BLaER1 (cell line): Measurements from ENCODE around the gene KCNQ4.
A peak's percentile ranks its signal among the peaks of the same experiment; 100 is the strongest.

Source experiments
- H3K27ac ChIP-seq: shearing (Covaris generic); formaldehyde crosslinking; 2 replicates; pipeline ENCODE4 v1.8.1; 2022
- H3K27me3 ChIP-seq: shearing (Covaris generic); formaldehyde crosslinking; 2 replicates; pipeline ENCODE4 v1.8.1; 2022
- H3K36me3 ChIP-seq: shearing (Covaris generic); formaldehyde crosslinking; 2 replicates; pipeline ENCODE4 v1.8.1; 2022
- H3K4me1 ChIP-seq: shearing (Covaris generic); formaldehyde crosslinking; 2 replicates; pipeline ENCODE4 v1.8.1; 2022
- H3K4me2 ChIP-seq: shearing (Covaris generic); formaldehyde crosslinking; 2 replicates; pipeline ENCODE4 v1.8.1; 2022
- H3K4me3 ChIP-seq: shearing (Covaris generic); formaldehyde crosslinking; 2 replicates; pipeline ENCODE4 v1.8.1; 2022
- H3K9ac ChIP-seq: shearing (Covaris generic); formaldehyde crosslinking; 2 replicates; pipeline ENCODE4 v1.8.1; 2022
- H3K9me3 ChIP-seq: shearing (Covaris generic); formaldehyde crosslinking; 2 replicates; pipeline ENCODE4 v1.8.1; 2022
- H4K20me1 ChIP-seq: shearing (Covaris generic); formaldehyde crosslinking; 2 replicates; pipeline ENCODE4 v1.8.1; 2022
- Cebpa-rat ChIP-seq: shearing (Covaris generic); IDR thresholded peaks from 2 replicates; pipeline ENCODE4 v1.8.1; 2022

Gene KCNQ4

GRCh38 chr1:40870135-40870728 lies 86.6 kb downstream of the KCNQ4 start:
- Histone ChIP-seq H3K9me3 (peaks cover 4% of the 10 kb centered on the region; the same call in 1 of the 2 replicates), H3K9ac (no peak overlapping the region), H4K20me1 (no peaks in the 10 kb centered on the region), H3K27me3 (no peaks in the 10 kb centered on the region), H3K4me1 (peaks cover 2% of the 10 kb centered on the region; the same call in 1 of the 2 replicates), H3K4me2 (no peak overlapping the region), H3K4me3 (no peak overlapping the region), H3K27ac (no peak overlapping the region), H3K36me3 (no peaks in the 10 kb centered on the region)
- no peak for TF ChIP-seq Cebpa-rat

DNA sequence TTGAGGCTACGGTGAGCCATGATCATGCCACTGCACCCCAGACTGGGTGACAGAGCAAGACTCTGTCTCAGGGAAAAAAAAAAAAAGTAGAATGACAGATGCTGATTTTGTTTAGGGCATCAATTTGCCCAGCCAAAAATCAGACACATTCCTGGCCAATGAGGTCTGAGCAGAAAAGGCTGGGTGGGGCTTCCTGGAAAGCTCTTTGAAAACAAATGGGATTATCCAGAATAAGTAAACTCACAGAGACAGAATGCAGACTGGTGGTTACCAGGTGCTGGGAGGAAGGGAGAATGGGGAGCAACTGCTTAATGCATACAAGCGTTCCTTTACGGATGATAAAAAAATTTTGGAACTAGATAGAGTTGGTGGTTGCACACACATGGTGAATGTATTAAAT lies 88.7 kb downstream of the KCNQ4 start:
- TF ChIP-seq Cebpa-rat = no peak
- Histone ChIP-seq H3K4me3 (no peak overlapping the region), H3K9ac (no peak overlapping the region), H3K36me3 (no peaks in the 10 kb centered on the region), H3K9me3 (peaks cover 14% of the 10 kb centered on the region; the same call in 1 of the 2 replicates), H3K4me2 (no peak overlapping the region), H3K4me1 (peaks cover 14% of the 10 kb centered on the region), H4K20me1 (no peaks in the 10 kb centered on the region), H3K27ac (no peak overlapping the region), H3K27me3 (no peaks in the 10 kb centered on the region)

GRCh38 chr1:40873863-40874472 lies 90.4 kb downstream of the KCNQ4 start:
- Histone ChIP-seq H3K36me3 (no peaks in the 10 kb centered on the region), H4K20me1 (no peaks in the 10 kb centered on the region), H3K27me3 (no peaks in the 10 kb centered on the region), H3K9me3 (peaks cover 14% of the 10 kb centered on the region; the same call in 1 of the 2 replicates), H3K4me3 (no peak overlapping the region), H3K4me2 (no peak overlapping the region), H3K9ac (no peak overlapping the region), H3K27ac (no peak overlapping the region), H3K4me1 (peaks cover 30% of the 10 kb centered on the region)
- TF ChIP-seq Cebpa-rat = no peak

GRCh38 chr1:40876436-40876761 lies 92.8 kb downstream of the KCNQ4 start:
- no peaks in the 10 kb centered on the region for H3K27me3 ChIP-seq
- H3K36me3 ChIP-seq = no peaks in the 10 kb centered on the region
- H3K4me1 ChIP-seq = peaks cover 30% of the 10 kb centered on the region
- no peaks in the 10 kb centered on the region for H4K20me1 ChIP-seq
- no peak overlapping the region for H3K4me3 ChIP-seq
- no peak overlapping the region for H3K27ac ChIP-seq
- H3K9ac ChIP-seq = no peak overlapping the region
- no peak overlapping the region for H3K4me2 ChIP-seq
- no peak for TF ChIP-seq Cebpa-rat
- H3K9me3 ChIP-seq = peaks cover 10% of the 10 kb centered on the region; the same call in 1 of the 2 replicates

DNA sequence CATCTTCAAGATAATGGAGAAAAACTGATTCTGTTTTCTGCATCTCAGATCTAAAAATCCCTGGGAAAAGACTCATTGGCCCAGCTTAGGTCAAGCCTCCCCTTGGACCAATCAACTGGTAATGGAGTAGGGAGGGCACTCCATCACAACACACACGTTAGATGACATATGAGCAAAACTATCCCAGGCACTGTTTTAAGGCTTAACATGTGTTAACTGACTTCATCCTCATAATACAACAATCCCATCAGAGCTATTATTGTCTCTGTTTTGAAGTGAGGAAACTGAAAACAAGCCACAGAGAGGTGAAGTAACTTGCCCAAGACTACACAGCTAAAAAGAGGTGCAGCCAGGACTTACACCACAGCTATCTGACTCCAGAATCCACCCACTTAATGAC lies 93.3 kb downstream of the KCNQ4 start:
- TF ChIP-seq Cebpa-rat = no peak
- peaks cover 30% of the 10 kb centered on the region for H3K4me1 ChIP-seq
- no peak overlapping the region for H3K9ac ChIP-seq
- no peaks in the 10 kb centered on the region for H3K36me3 ChIP-seq
- 0 out of 2 replicates have a peak overlapping the region, but pooled peaks have one; percentile 33 for H3K27ac ChIP-seq
- peak overlapping the region; percentile 58 for H3K4me2 ChIP-seq
- H3K9me3 ChIP-seq = peaks cover 10% of the 10 kb centered on the region; the same call in 1 of the 2 replicates
- H3K27me3 ChIP-seq = no peaks in the 10 kb centered on the region
- H4K20me1 ChIP-seq = no peaks in the 10 kb centered on the region
- no peak overlapping the region for H3K4me3 ChIP-seq

DNA sequence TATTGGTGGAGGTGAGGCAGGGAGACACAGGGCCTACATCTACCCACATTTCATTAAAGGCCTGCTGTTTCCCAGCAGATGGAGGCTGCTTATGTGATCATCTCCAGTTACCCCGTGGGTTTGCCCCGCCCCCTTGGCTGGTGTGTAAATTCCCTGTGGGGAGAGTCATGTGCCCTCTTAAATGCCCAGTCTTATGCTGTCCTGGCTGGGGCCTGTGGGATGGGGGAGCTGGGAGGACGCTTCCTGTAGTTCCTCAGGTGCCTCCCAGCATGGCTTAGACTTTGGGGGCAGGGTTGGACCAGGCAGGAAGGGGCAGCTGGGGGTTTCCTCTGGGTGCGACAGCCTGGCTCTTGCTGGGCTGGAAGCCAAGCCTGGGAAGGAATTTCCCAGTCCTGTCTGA lies 94.1 kb downstream of the KCNQ4 start:
- peak overlapping the region; percentile 33; the same call in 1 of the 2 replicates for H3K27ac ChIP-seq
- H3K9ac ChIP-seq = no peak overlapping the region; the same call in 1 of the 2 replicates
- TF ChIP-seq Cebpa-rat = no peak
- H3K9me3 ChIP-seq = peaks cover 11% of the 10 kb centered on the region; the same call in 1 of the 2 replicates
- H3K4me2 ChIP-seq = peak overlapping the region; percentile 58
- no peaks in the 10 kb centered on the region for H3K27me3 ChIP-seq
- H3K4me1 ChIP-seq = peaks cover 30% of the 10 kb centered on the region
- no peaks in the 10 kb centered on the region for H4K20me1 ChIP-seq
- no peaks in the 10 kb centered on the region for H3K36me3 ChIP-seq
- H3K4me3 ChIP-seq = no peak overlapping the region

- peaks cover 30% of the 10 kb centered on the region for H3K4me1 ChIP-seq
- H3K27ac ChIP-seq = no peak overlapping the region
- no peak for TF ChIP-seq Cebpa-rat
- no peaks in the 10 kb centered on the region for H4K20me1 ChIP-seq
- peaks cover 4% of the 10 kb centered on the region for H3K27me3 ChIP-seq
- no peak overlapping the region for H3K4me3 ChIP-seq
- peaks cover 22% of the 10 kb centered on the region; the same call in 1 of the 2 replicates for H3K9me3 ChIP-seq
- H3K36me3 ChIP-seq = no peaks in the 10 kb centered on the region
- H3K9ac ChIP-seq = no peak overlapping the region
- H3K4me2 ChIP-seq = no peak overlapping the region
Observed at GRCh38 chr1:40878906-40879305, 95.3 kb downstream of the KCNQ4 start.

DNA sequence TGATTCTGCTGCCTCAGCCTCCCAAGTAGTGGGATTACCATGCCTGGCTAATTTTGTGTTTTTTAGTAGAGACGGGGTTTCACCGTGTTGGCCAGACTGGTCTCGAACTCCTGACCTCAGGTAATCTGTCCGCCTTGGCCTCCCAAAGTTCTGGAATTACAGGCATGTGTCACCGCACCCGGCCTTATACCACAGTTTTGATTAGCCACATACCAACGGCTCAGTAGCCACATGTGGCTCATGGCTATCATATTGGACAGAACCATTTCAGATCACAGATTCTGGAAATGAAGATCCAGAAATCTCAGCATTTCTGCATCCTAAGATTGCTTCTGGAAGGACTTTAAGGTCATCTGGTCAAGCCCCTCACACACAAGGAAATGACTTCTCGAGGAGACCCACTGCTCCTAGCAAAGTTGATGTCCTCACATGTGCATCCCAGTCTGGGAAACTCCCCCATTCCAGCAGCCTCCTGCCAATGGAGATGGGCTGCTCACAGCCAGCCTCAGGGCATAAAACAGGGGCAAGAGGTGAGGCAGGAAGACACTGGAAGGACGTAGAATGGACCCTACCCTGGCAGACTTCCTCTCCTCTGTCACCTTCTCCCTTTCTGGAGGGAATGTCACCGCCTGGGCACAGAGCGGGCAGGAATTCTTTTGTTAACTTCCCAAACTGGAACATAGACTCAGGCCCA lies 96.0 kb downstream of the KCNQ4 start:
- Histone ChIP-seq H3K9ac (no peak overlapping the region), H3K36me3 (no peaks in the 10 kb centered on the region), H3K4me3 (no peak overlapping the region), H3K9me3 (peaks cover 26% of the 10 kb centered on the region; the same call in 1 of the 2 replicates), H3K27ac (no peak overlapping the region), H4K20me1 (no peaks in the 10 kb centered on the region), H3K27me3 (peaks cover 8% of the 10 kb centered on the region), H3K4me2 (no peak overlapping the region), H3K4me1 (peaks cover 30% of the 10 kb centered on the region)
- TF ChIP-seq Cebpa-rat = no peak

GRCh38 chr1:40880813-40881549 lies 97.4 kb downstream of the KCNQ4 start:
- Histone ChIP-seq H3K27me3 (peaks cover 8% of the 10 kb centered on the region), H3K9me3 (peaks cover 23% of the 10 kb centered on the region; the same call in 1 of the 2 replicates), H3K4me1 (peaks cover 21% of the 10 kb centered on the region), H3K9ac (no peak overlapping the region), H3K4me3 (no peak overlapping the region), H3K27ac (no peak overlapping the region), H3K4me2 (no peak overlapping the region), H3K36me3 (no peaks in the 10 kb centered on the region), H4K20me1 (no peaks in the 10 kb centered on the region)
- no peak for TF ChIP-seq Cebpa-rat
